KOPT-K1 (cell line): ENCODE data around the gene C3orf20.

Source experiments
- H3K27ac ChIP-seq: fragments of 200-600 bp; sonication (generic); 2 replicates; pipeline ENCODE4 v1.5.1; 2016; ENCODE audit warnings: antibody characterized with exemption, mild to moderate bottlenecking, low read depth, low read length; ENCODE audit not compliant: poor library complexity, severe bottlenecking
- H3K36me3 ChIP-seq: fragments of 200-600 bp; sonication (generic); 2 replicates; pipeline ENCODE4 v1.5.1; 2017; ENCODE audit warnings: antibody characterized with exemption, mild to moderate bottlenecking, low read length, moderate library complexity; ENCODE audit not compliant: insufficient read depth
- H3K9me3 ChIP-seq: fragments of 200-600 bp; sonication (generic); 2 replicates; pipeline ENCODE4 v1.5.1; 2017; ENCODE audit warnings: antibody characterized with exemption, low read length, mild to moderate bottlenecking; ENCODE audit not compliant: insufficient read depth, poor library complexity, severe bottlenecking

C3orf20 gene

DNA sequence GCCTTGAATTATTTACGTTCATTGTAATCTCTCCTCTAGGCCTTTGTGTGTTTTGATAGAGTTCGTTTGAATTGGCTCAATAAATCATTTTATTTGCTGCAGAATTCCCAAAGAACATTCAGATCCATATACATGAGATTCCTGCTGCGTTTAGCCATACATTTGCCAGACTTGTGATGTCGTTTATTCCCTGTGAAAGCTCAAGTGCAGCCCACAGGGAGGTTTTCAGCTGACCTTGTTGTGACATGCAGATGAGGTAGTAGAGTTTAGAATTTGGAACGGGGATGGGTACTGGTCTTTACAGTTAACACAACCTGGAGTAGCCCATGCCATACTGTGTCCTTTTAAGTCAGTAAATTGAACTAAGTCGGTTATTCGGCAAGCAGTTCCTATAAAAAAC lies at the start of gene C3orf20:
TSS of gene C3orf20 (plus strand) at position 301 of the 400 bp plus-strand sequence. CDS start 7,573 bp downstream, outside the sequence.
- Histone ChIP-seq H3K36me3 (peaks cover 36% of the 10 kb centered on the region), H3K9me3 (peaks cover 2% of the 10 kb centered on the region), H3K27ac (no peak within 1 kb of the TSS)

DNA sequence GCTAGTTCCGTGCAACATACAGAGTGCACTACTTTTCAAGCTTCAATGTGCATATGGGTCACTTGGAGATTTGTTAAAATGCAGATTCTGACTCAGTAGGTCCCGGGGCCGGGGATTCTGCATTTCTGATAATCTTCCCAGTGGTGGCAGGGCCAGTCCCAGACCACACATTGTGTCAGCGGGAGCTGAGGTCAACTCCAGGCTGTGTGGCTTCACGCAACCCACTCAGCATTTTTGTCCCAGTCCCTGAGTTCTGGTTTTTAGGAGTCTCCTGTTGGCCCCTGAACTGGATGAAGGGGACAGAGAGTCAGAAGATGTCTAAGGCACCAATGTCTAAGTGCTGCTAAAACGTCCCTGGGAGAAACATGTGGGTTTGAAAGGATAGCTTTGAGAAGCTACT lies 49.5 kb upstream of the C3orf20 start:
- Histone ChIP-seq H3K27ac (no peak overlapping the region), H3K36me3 (no peaks in the 10 kb centered on the region), H3K9me3 (peaks cover 13% of the 10 kb centered on the region)

DNA sequence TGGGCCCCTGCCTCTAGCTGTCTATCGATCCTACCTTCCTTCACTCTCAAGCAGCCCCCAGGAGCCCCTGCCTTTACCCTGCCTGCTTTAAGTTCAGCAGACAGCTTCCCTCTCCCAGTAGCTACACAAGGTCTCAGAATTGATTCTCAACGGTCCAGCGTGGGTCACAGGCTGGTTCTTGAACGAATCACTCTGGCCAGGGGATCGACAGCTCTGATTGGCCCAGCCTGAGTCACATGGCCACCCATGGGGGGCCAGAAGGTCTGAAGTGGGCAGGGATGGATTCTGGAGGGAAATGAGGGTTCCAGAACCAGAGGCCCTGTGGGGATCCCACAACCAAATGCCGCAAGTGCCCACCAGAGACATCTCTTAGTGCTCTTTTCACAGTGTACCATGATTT lies 47.1 kb upstream of the C3orf20 start:
- Histone ChIP-seq H3K9me3 (peaks cover 13% of the 10 kb centered on the region), H3K27ac (no peak overlapping the region), H3K36me3 (no peaks in the 10 kb centered on the region)

DNA sequence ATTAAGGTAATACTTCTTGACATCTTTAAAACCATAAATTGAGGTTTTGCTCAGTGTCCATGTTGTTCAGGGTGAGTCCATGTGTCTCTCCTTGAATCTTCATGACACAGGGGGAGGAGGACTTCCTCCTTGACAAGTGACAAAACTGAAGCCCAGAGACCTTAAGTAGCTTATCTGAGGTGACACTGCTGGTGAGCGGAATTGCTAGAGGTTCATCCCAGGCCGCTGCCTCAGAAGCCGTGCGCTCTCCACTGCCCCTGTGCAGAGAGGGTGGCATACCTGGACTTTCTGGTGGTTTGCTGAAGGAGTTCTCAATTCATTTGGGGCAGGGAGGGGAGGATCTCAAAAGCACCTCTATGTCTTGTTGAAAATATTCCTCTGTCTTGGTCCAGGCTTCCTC lies 46.5 kb upstream of the C3orf20 start:
- peaks cover 13% of the 10 kb centered on the region for H3K9me3 ChIP-seq
- H3K27ac ChIP-seq: no peak overlapping the region
- no peaks in the 10 kb centered on the region for H3K36me3 ChIP-seq

DNA sequence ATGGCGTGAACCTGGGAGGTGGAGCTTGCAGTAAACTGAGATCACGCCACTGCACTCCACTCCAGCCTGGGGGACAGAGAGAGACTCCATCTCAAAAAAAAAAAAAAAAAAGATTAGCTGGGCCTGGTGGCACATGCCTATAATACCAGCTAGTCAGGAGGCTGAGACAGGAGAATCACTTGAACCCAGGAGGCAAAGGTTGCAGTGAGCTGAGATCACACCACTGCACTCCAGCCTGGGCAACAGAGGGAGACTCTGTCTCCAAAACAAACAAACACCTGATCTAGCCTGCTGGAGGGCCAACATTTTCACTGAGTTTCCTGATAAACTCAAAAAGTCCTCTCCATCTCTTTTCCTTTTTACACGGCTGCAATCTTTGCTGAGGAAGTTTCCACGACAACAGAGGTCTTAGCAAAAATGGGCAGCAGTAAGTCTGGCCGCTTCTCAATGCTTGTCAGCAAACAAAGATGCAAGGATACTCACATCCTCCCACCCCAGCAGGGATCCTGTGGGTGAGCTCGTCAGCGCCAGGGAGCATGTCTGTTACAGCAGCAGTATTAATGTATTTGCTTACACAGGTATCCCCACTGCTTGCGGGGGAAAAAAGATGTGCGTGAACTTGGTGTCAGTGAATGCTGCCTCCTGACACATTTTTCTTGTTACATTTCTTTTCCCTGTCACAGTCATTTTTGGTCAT lies 44.4 kb upstream of the C3orf20 start:
- H3K9me3 ChIP-seq: peaks cover 13% of the 10 kb centered on the region

DNA sequence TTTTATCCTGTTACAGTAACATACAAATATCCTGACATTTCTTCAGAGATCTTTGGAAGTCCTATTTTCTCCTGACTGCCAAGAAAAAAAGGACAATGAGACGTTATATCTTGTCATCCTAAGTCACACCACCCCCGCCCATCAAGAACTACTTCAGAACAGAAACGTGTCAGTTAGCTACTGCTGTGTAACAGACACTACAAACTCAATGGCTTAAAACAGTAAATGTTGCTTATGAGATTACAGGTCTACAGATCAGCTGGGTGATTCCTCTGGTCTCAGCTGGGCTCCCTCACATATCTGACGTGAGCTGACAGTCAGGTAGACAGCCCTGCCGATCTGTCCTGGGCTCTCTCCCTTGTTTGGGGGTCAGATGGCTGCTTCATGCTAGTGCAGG lies 43.8 kb upstream of the C3orf20 start:
- Histone ChIP-seq H3K27ac (no peak overlapping the region), H3K9me3 (peaks cover 13% of the 10 kb centered on the region), H3K36me3 (no peaks in the 10 kb centered on the region)

More for the DNA sequence above, 44.4 kb upstream of the C3orf20 start:
- no peaks in the 10 kb centered on the region for H3K36me3 ChIP-seq
- no peak overlapping the region for H3K27ac ChIP-seq

DNA sequence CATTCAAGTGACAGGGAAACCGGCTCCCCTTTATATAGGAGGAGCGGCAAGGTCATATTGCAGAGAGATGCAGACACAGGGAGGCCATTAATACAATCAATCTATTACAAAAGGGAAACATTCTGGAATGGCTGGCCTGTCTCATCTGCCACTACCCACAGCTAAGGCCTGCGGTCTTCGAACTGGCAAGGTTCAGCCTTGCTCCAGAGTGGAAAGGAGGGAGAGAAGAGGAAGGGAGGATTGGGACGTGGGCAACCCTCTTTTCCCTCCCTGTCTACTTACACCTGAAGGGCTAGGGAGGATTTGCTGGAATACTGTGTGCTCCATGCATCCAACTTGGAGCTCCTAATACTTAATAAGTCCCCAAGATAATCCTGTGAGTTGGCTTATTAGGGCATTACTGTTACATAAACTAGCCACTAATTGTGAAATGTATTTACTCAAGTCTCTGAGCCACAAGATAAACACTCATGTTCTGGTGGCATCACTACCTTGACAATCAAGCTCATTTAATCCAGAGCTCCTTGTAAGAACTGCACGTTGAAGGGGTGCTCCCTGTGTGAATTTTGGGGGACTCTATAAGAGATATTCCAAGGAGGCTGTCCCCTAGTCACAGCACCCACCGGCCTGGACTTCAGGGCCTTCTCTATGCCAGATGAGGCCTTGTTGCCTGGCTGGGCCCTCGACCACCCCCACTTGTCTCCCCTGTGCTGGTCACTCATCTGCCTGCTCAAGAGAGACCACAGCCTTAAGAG lies 43.1 kb upstream of the C3orf20 start:
- Histone ChIP-seq H3K27ac (no peak overlapping the region), H3K36me3 (no peaks in the 10 kb centered on the region), H3K9me3 (peaks cover 13% of the 10 kb centered on the region)

DNA sequence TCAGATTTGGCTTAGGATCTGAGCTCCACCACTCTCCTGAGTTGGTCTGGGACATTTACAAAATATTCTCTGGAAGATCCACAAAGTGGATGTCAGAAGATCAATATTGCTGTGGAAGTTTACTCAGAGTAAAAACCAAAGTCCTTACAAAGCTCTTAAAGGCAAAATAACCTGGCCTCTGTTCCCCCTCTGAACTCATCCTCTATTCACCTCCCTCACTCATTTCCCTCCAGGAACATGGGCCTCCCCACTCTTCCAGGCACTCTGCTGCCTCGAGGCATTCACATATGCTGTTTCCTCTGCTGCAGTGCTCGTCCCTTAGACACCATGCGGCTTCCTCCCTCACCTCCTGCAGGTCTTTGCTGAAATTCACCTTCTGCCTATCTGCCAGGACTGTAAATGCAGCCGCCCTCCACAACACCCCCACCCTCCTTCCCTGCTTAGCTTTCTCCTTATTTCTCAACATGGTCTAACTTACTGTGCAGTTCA lies 42.5 kb upstream of the C3orf20 start:
- Histone ChIP-seq H3K27ac (no peak overlapping the region), H3K36me3 (no peaks in the 10 kb centered on the region), H3K9me3 (peaks cover 13% of the 10 kb centered on the region)

DNA sequence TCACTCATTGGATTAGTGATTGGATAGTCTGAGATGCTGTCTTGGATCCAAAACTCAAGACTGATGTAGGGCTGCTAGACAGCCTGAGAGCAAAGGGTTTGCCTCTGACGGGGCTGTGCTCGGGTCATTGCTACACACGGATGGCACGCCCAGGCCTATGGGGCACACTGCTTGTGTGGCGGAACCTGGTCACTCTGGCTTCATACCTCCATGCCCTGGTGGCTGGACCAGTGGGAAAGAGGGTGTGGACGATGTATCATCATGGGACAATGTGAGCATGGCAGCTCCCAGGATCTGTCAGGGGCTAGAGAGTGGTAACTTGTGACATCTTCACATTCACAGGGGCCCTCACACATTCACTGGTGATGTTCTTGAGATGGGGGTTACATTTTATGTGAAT lies 41.5 kb upstream of the C3orf20 start:
- Histone ChIP-seq H3K27ac (no peak overlapping the region), H3K36me3 (no peaks in the 10 kb centered on the region), H3K9me3 (peaks cover 6% of the 10 kb centered on the region)

DNA sequence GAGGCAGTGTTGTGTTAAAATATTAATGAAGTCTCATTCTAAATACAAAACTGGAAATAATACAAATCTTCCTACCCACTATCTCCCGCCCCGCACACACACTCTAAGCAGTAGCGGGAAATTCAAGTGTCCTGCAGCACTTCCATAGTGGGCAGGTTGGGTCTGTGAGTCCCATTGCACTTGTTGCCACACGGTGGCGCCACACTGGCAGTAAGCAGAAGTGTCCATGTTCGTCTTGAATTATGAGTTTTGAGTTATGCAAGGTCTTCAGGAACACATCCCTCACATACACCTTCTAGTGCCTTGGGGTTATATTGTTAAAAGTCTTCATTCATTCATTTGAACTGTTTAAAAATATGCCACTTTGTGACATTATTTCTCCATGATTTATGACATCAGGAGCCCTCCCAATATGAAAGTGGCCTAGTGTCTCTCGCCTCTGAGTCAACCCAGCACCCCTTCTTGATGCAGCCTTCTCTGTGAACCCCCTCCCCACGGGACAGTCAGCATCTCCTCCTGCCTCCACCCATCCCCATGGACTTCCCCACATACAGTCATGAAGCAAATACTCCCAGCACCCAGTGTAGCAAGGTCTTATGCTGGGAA lies 41.0 kb upstream of the C3orf20 start:
- Histone ChIP-seq H3K27ac (no peak overlapping the region), H3K9me3 (peaks cover under 1% of the 10 kb centered on the region), H3K36me3 (no peaks in the 10 kb centered on the region)

DNA sequence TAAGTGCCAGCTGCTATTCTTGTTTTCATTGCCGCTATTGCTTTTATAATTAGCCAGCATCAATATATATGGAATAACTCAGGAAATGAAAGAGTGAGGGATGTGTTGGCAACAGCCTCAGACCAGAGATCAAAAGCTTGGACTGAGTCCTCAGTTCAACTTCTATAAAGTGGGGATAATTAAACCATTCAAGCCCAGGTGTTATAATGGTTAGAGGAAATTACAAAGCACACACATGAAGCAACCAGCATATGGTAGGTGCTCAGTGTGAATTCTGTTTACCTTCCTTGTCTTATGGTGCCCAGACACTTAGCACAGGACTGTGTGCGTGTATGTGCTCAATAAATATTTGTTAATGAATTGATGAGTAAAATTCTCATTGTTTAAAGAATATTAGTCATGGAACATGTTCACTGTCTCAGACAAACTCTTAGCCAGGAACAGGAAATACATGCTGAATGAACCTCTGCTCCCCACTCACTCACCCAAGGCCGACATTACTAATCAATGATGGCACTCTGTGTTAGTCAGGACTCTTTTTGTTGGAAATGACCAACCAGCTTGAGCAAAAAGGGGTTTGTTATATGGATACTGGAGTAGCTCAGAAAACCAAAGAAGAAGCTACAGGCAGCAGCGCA lies 40.1 kb upstream of the C3orf20 start:
- no peak overlapping the region for H3K27ac ChIP-seq
- H3K9me3 ChIP-seq: no peaks in the 10 kb centered on the region

DNA sequence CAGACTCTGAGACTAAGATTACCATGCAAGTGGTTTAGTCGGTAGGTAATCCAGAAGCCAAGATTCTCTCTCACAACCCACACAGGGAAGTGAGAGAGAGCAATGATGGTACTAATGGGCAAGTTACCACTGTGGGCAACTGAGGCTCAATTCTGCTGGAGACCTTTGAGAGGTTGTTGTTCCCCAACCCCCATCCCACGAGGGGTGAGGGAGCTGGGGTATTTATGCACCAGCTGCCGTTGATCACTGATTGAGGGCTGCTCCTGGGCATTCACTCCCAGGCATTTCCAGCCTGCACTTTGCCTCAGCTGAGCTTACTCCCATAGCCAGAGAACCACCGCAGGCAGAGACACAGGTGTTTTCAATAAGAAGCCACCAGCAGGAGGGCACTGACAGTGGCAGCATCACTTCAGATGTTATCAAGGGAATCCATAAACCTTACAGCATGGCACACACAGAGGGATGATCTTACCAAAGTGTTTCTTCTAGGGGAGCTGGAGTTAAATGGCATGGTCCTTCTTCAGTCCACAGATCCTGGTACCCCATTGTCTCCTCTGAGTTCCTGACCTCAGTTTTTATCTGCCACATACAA lies 38.3 kb upstream of the C3orf20 start:
- Histone ChIP-seq H3K27ac (no peak overlapping the region), H3K9me3 (no peaks in the 10 kb centered on the region), H3K36me3 (no peaks in the 10 kb centered on the region)

More for the DNA sequence above, 40.1 kb upstream of the C3orf20 start:
- no peaks in the 10 kb centered on the region for H3K36me3 ChIP-seq

DNA sequence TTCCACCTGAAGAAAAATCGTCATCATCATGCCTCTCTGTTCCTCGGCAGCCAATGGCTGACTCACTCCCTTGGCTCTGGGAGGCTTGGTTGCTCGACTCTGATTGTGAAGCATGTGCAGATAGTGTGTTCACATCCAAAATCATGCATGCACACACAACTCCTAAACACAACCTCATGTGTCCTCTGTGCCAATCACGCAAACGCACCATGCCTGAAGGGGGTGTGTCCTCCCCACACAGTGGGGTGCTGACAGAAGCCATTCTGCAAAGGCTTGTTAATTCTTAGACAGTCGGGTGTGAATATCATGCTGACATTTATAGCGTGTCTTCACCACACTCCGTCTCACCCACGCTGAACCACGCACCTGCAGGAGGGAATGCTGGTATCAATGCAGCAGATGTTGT lies 34.8 kb upstream of the C3orf20 start:
- Histone ChIP-seq H3K36me3 (no peaks in the 10 kb centered on the region), H3K27ac (no peak overlapping the region), H3K9me3 (no peaks in the 10 kb centered on the region)

DNA sequence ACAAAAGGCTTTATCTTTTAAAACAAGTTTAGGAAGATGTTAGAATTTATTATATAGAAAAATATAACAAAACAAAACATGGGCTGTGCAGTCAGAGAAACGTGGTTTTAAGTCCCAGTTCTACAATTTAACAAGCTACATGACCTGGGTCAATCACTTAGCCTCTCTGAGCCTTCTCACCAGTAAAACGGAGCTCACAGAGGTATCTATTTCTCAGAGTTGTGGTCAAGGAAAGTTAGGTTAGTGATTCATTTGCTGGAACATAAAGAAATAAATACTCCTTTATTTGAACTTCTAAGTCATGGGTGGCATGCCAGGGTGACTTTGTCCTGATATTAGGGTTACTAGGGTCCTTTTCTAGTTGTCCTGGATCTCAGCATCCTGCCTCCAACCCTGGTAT lies 34.2 kb upstream of the C3orf20 start:
- Histone ChIP-seq H3K9me3 (no peaks in the 10 kb centered on the region), H3K27ac (no peak overlapping the region), H3K36me3 (no peaks in the 10 kb centered on the region)

DNA sequence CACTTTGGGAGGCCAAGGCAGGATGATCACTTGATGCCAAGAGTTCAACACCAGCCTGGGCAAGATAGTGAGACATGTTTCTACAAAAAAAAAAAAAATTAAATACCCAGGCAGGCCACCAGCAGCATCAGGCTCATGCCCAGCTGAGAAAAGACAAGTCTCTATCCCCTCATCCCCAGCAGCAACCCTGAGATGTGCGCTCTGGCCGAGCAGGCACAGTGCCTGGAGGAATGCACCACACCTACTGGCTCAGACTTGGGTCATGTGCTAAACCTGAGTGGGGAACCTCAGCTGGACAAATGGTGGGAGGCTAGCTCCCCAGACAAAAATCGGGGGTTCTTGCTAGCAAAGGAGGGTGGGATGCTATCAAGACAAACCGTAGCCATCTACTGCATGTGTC lies 33.6 kb upstream of the C3orf20 start:
- no peak overlapping the region for H3K27ac ChIP-seq
- no peaks in the 10 kb centered on the region for H3K36me3 ChIP-seq
- H3K9me3 ChIP-seq: no peaks in the 10 kb centered on the region
